Activated T-cell treated with anti-CD3 and anti-CD28 coated beads for 24 hours (primary cell): ENCODE results near the gene LRIT2.

Experiments used
- DNase-seq: peaks from one replicate; pipeline ENCODE4 v3.0.0-alpha.2; 2020; ENCODE audit warnings: low read depth

Gene LRIT2

DNA sequence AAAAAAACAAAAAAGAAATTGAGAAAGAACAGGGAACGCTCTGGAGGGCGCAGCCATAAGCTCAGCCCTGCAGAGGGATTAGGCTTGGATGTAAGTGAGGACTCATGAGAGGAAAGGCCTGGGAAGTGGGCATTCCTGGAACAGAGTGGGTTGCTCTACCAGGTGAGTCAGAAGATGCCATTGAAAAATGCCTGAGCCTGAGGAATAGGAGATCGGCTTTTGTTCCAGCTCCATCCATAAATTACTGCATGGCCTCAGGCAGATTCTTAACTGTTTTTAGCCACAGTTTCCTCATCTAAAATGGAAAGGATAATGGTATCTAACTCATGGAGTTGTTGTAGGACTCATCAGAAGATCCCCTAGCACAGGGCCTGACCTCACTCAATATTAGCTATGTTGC is 18.4 kb upstream of the LRIT2 start:
- DNase-seq: no peak

DNA sequence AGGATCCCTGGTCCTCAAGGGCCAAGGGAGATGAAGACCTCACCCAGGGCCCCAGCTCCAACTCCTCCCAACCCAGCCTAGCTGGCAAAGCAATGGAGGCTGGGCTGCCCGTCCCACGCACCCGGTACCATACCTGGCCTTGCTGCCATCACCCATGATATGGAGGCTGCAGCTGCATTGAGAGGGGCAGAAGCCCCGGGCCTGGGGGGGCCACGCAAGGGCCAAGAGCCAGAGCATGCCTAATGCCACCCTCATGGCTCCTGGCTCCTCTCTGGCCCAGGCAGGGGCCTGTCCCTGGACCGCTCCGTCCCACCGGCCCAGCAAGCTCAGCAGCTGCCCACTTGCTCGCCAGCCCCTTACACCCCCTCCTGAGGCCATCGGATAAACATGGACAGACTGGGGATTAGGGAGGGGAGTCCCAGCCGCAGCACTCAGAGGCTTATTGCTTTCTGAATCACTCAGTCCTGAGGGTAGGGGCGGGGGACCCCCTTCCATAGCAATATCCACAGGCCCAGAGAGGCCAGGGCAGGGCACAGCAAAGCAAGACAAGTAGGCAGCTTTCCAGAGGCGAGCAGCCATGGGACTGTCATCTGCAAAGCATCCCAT is 15.9 kb upstream of the LRIT2 start, which contains the start of gene LRIT1:
Gene LRIT1, minus strand, starts transcription at position 362 of the 606 bp plus-strand sequence. Its CDS starts 107 bp downstream, at position 255.
- no peak for DNase-seq

DNA sequence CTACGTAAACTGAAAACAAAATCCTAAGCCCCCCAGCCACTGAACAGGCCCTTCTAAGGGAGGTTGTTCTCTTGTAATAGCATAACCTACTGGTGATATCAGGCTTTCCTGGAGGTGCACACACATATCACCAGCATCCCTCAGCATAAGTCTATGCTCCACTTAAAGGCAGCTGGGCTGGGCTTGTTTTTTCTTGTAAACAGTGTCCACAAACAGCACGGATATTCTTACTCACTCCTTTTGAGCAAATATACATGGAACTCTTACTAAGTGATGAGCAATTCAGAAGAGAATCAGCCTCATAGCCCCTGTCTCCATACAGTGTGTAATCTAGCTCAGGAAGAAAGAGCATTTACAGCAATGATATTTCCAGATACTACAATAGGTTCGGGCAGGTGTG is 13.6 kb upstream of the LRIT2 start:
- no peak for DNase-seq

DNA sequence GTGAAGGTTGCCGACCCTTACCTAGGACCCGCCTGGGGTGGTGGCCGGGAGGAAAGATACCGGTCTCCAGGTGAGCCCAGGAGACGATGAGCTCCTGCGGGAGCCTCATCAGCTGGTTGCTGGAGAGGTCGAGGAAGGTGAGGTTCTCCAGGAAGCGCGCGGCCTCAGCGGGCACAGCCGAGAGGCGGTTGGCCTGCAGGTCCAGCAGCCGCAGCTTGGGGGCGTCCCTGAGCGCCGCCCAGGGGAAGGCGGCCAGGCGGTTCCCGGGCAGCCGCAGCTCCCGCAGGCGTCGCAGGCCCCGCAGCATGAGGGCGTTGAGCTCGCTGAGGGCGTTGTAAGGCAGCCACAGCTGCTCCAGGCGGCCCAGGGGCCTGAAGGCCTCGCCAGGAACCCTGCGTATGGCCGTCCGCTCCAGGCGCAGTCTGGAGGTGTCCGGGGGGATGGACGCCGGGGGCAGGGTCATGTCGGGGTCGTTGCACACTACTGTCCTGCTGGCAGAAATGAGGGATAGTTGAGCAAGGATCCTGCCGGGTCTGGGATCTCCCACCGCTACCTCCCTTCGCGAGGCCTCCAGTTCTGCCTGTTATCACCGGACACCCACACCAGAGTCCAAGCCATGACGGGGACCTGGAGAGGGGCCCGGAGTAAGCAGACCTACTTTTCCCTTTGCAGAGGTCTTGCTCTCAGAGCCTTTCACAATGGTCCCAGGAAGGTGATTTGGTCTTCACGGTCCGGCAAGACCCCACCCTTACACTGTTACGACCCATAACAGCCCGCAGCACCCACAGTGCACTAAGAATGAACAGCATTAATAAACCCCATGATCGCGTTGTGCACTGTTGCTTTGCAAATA is 12.1 kb upstream of the LRIT2 start:
- DNase-seq: no peak

DNA sequence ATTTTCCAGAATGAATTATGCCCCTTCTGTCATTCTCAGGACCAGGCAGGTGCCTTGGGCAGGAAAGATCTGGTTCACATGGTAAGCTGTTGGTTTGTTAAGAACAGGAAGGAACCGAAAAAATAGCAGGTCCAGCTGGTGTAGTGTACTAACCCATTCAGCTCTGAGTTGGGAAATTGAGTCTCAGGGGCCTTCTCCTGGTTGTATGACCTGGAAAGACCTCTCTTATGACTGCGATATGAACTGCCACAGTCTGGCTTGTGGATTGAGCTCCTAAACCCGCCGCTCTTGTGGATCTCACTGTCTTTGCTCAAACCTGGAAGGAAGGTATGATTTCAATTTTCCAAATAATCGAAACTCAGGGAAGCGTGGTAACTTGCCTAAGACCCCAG is 11.5 kb upstream of the LRIT2 start:
- no peak for DNase-seq

DNA sequence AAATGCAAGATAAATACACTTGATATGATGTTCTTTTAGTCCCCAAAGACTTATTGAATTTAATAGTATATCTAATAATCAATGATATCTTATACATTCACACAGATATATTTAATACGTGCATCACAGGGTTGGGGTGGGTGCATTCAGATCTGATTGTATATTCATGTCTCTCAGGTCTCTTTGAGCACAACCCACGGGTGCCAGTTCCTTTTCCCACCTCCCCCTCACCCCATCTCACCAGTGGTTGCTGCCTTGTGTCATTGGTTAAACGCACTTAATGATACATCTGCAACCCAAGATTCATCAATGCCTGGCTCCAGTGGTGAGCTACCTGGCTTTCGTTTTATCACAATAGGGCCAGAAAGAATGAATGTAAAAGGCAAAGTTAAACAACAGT is 9.8 kb upstream of the LRIT2 start:
- no peak for DNase-seq

DNA sequence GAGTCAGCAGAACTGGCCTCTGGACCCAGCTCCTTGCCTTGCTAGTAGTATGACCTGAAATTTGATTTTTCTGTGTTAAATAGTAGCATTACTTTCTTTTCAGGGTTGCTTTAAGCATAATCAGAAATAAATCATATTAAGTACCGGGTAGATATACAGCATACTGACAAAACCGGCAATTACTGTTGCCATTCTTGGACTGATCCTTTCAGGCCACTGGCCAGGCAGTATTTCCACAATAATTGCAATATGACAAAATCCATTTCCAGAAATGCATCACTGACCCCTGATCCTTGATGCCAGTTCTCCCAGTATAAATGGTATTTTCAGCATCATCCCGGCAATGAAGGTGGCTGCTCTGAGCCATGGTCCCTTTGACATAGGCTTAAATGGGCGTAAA is 9.1 kb upstream of the LRIT2 start:
- no peak for DNase-seq

DNA sequence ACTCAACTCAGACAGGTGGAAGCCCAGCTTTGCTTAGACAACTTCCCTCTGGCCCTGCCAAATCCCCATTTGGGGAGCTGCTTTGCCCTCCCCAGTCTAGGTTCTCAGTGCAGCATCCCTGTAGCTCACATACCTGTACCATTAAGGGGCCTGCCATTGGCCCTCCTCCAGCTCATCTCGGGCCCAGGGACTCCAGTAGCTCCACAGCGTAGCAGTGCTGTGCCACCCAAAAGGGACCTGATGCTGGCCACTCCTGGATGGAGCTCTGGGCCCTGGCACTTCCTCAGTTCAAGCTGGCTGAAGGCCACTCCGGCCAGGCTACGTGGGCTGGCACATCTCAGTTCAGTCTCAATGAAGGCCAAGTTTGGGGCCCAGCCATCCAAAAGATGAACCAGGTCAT is 8.6 kb upstream of the LRIT2 start:
- no peak for DNase-seq

DNA sequence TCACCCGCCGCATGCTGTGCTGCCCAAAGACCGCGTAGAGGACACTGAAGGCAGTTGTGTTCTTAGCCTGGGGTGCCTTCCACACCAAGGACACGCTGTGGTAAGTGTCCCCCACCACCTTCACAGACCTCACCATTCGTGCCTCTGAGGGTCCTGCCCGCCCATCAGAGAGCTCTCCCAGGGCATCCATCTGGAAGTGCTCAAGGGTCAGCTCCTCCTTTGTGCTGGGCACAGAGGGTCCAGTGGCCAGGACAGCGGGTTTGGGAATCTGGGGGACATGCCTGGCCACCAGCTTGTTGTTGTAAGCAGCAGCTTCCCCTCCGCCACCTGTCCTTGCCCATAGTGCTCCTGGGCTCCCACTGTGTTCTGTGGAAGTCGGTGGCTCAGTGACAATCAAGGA is 7.0 kb upstream of the LRIT2 start:
- DNase-seq: no peak

DNA sequence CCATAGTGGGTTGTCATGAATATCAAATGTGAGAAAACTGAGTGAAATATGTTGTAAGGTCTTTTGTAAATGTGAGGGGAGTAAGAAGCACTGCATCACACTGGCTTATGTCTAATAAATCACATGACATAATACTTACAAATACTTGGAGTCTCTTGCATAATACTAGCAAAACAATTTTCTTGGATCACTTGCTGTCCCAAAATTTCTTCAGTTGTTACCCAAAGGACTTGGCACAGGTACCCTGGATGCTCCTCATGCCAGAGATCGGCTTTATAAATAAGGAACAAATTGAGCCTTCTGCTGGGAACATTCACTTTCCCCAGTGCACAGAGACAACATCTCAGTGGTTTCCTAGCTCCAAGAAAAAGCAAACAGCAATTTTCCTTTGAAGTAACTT is 5.0 kb upstream of the LRIT2 start:
- DNase-seq: no peak

DNA sequence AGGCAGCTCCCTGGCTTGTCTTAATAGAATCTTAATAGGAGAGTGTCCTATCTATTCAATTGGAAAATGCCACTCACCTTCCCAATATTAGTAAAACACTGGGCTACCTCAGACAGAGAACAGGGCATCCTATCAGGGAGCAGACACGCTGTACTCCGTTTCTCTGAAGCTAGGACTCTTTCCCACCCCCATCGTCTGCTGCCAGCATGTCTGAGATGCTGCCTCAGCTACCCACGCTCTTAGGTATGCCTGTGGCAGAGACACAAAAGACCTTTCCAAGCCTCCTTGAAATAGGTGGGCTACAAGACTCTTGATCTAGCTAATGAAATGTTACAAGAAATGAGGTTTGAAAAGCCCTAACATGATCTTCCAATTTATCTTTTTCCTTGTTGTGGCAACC is 2.5 kb upstream of the LRIT2 start:
- DNase-seq: no peak

DNA sequence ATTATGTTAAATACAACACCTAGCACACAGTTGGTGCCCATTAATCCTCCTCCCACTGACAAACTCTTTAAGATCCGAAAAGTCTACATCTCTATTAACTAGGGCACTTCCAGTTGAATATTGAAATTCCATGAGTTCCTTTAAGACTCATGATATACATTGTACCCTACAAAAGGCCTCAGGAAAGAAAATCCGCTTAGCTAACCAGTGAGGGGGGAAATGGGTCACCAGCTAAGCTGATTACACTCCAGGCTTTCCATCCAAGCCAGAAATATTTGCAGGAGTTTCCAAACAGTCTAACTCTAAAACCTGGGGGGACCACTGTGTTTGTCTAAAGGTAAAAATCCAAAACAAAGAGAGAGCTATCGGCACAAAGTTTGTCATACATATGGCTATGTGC is 1.3 kb upstream of the LRIT2 start:
- no peak for DNase-seq

DNA sequence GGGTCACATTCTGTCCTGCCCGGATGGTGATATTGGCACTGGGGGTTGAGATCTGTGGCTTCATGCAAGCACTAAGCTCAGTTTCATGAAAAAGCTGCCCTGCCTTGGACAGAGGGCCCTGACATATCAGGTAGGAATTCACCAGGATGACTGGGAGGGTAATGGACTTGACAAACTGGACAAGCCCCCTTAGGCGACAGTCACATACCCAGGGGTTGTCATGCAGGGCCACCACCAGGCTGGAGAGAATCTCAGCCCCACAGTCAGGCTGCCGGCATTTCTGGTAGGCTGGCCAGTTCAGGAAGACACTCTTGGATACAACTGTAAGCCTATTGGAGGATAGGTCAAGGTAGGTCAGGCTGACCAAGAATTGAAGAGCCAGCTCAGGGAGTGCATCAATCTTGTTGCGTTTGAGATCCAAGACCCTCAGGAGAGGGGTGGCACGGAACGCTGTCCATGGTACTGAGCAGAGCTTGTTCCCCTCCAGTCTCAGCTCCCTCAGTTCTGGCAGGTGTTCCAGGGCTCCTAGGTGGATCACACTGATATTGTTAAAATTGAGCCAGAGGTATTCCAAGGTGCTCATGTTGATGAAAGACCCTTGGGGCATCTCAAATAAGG is 824 bp downstream of the LRIT2 start:
- DNase-seq: no peak

DNA sequence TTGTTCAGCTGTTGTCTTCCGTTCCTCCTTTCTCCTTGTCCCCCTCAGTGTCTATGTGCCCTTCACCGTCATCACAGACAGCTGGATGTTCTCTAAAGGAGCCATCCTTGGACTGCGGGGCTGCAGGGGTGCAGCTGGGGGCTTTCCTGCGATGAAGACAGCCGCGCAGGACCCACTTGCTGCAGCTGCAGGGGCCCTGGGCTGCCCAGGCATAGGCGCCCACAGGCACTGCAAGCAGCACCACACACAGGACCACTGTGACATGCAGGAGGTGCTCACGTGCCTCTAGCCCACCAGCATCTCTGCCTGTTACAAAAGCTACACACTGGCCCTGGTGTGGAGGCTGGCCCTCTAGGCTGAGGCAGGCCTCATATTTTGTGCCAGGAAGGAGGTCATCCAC is 3.4 kb downstream of the LRIT2 start:
- no peak for DNase-seq

DNA sequence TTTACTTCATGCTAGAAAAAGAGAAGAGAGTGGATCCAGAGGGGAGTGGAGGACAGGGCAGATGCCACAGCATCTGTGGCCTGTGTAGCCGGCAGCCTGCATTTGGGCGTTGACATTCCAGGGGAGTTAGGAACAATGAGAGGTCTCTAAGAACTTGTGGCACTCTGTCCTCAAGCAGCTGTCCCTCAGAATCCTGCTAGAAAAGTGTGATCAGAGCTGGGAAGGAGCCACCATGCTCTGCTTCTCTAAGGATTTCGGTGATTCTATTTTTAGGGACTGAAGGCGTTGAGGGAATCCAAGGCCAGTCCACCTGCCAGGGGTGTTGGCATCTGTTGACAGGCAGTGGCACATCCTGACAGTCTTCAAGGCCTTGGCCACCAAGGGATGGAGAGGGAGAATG is 7.6 kb downstream of the LRIT2 start:
- DNase-seq: no peak

DNA sequence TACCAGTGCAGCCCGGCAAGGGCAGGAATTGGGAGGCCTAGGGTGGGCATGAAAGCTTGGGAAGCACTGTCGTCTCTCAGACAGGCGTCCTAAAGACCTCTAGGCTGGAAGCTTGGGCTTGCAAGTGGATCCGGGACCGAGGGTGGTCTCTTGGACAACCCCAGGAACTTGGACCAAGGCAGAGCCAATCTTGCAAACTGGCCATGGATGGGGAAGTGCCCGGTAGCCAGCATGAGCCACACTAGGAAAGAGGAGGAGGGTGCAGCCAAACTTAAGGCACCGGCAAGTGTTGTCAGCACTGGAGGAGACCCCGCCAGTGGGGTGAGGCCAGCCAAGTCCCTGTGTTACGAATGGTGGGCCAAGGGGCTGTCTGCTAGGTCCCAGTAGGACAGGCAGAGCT is 8.5 kb downstream of the LRIT2 start:
- no peak for DNase-seq

DNA sequence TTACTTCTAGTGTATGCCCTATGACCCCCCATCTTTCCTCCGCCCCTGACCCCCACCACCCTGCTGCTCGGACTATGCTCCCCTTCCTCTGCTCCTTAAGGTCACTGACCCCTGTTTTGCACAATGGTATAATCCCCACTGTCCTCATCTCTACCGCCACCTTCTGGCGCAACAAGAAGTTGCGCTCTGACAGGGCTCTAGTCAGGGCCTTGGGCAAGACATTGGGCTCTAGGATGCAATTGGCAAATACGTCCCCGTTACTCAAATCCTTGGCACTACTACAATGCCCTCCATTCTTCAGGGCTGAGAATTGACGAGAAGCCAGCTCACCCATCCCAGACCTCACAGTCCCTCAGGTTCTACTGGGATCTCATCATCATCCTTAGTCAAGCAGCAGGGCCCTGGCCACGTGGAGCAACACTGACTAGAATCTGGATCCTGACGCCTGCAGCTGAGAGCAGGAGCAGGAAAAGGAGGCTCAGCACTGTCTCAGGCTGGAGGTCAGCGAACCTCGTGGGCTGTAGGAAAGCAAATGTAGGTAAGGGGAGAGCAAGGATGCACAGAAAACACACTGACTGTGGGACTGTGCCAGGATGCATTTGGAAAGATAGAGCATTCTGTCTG is 10.6 kb downstream of the LRIT2 start:
- peak; percentile 11 for DNase-seq

DNA sequence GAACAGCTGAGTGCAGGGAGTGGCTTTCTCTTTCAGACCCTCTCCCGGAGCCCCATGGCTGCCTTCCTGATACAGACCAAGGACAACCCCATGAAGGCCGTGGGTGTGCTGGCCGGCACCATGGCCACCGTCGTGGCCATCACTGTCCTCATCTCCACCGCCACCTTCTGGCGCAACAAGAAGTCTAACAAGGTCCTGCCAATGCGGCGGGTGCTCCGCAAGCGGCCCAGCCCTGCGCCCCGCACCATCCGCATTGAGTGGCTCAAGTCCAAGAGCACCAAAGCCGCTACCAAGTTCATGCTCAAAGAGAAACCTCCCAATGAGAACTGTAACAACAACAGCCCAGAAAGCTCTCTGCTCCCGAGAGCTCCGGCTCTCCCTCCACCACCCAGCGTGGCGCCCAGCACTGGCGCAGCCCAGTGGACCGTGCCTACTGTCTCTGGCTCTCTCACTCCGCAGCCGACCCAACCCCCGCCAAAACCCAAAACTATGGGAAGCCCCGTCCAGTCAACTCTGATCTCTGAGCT is 11.2 kb downstream of the LRIT2 start:
- DNase-seq: no peak

DNA sequence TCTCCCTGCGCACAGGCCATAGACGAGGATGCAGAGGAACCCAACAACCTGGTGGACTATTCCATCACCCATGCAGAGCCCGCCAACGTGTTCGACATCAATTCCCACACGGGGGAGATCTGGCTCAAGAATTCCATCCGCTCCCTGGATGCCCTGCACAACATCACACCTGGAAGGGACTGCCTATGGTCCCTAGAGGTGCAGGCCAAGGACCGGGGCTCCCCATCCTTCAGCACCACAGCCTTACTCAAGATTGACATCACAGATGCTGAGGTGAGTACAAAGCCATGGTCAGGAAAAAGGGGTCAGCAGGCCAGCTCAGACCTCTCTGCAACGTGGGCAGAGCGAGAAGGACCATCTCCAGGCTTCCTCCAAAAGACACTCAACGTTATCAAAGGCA is 12.3 kb downstream of the LRIT2 start:
- DNase-seq: no peak

DNA sequence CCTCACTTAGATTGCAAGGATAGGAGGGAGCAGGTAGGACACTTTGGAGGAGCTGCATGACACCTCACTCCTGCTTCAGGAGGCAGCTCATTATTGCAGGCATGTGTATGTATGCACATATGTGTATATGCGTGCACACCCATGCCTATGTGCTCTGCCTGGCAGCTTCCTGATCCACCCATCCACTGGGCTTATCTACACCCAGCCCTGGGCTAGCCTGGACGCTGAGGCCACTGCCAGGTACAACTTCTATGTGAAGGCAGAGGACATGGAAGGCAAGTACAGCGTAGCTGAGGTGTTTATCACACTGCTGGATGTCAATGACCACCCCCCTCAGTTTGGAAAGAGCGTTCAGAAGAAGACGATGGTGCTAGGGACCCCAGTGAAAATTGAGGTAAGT is 13.3 kb downstream of the LRIT2 start:
- no peak for DNase-seq

DNA sequence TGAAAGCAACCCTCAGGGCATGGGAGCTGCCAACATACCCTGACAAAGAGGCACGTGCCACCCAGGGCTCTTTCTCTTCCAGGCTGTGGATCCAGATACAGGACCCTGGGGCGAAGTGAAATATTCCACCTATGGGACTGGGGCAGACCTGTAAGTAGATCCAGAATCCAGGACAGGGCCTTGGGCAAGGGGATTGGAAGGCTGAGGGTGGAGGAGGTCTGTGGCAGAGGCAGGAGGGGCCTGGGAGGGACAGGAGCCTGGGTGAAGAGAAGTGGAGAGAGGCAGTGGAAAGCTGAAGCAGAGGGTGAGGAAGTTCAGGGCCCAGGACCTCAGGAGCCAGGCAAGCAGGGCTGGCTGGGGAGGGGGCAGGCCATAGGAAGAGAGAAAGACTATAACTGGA is 13.8 kb downstream of the LRIT2 start:
- no peak for DNase-seq

DNA sequence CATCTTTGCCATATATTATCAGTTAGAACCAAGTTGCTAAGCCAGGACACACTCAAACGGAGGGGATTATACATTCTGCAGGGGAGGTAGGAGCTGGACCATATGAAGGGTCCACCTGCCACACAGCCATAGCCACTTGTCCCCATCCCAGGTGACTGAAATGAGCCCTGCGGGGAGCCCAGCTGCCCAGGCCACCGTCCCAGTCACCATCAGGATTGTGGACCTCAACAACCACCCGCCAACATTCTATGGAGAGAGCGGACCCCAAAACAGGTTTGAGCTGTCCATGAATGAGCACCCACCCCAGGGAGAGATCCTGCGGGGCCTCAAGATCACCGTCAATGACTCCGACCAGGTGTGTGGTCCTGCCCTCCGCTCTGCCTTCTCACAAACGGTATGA is 17.3 kb downstream of the LRIT2 start:
- no peak for DNase-seq
